Mammary epithelial cell (primary cell): ENCODE data around the gene HS3ST3B1.

Experiments used
- EZH2 ChIP-seq: IDR thresholded peaks from 2 replicates; pipeline ENCODE4 v1.6.1; 2012; ENCODE audit warnings: low read length, inconsistent platforms, borderline replicate concordance
- TF ChIP-seq, protein P1 (sequence below), 2 donors: IDR thresholded peaks in 1 of 2; conservative IDR thresholded peaks in 1 of 2; 2 replicates each; pipeline ENCODE4 v1.5.1; 2011 to 2012; ENCODE audit warnings: inconsistent platforms in 2 of 2, low read length in 2 of 2, mild to moderate bottlenecking in 2 of 2, control low read depth in 1 of 2, low read depth in 1 of 2; ENCODE audit not compliant: insufficient read depth in 1 of 2; ENCODE audit errors: extremely low read depth in 1 of 2

DNA sequence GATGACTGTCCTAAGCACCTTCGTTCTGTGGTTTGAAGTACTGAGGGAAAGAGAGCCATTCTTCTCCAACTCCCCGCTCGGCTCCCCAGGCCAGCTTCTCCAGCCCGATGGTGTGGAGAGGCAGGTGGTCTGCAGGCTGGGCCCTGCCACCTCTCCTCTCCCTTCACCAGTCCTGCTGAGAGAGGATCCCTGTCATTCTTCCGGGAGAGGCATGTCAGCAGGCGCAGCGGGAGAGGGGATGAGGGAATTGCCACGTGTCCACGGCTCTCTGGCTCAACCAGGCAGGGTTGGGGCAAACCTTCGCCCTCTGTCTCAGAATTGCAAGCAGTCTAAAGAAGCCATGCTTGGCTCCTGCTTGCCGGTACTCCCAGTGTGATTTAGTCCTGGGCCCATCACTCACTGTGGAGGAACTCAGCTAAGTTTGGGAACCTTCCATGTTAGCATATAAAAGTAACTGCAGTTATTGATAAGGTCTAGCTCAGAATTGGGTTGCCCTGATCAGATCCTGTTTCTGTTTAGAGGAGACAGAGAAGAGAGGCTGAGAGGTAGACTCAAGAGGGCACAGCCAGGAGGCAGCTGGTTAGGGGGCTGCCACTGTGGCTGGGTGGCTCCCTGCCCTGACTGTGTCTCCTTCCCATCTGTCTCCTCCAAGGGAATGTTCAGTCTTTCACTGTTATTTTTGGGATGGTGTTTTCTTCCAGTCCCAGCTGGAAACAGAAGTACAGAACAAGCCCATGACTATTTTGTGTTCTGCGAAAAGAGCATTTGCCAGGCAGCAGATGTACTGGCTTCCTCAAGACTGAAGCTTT is 17.4 kb downstream of the HS3ST3B1 start:
- TF ChIP-seq, protein P1, sequence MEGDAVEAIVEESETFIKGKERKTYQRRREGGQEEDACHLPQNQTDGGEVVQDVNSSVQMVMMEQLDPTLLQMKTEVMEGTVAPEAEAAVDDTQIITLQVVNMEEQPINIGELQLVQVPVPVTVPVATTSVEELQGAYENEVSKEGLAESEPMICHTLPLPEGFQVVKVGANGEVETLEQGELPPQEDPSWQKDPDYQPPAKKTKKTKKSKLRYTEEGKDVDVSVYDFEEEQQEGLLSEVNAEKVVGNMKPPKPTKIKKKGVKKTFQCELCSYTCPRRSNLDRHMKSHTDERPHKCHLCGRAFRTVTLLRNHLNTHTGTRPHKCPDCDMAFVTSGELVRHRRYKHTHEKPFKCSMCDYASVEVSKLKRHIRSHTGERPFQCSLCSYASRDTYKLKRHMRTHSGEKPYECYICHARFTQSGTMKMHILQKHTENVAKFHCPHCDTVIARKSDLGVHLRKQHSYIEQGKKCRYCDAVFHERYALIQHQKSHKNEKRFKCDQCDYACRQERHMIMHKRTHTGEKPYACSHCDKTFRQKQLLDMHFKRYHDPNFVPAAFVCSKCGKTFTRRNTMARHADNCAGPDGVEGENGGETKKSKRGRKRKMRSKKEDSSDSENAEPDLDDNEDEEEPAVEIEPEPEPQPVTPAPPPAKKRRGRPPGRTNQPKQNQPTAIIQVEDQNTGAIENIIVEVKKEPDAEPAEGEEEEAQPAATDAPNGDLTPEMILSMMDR (conservative IDR thresholded peaks at IDR 0.05 in 1 of 2, IDR thresholded peaks at IDR 0.05 in 1 of 2; ENCODE audit: extremely low read depth in 1 of 2, insufficient read depth in 1 of 2, low read depth in 1 of 2, low read length in 2 of 2): no peak
- TF ChIP-seq EZH2: no peak
